A549 (cell line): ENCODE measurements around the gene ABRAXAS1.

ENCODE experiments used
- CBX2 ChIP-seq: fragments of 200-600 bp; sonication (generic); IDR thresholded peaks from 2 replicates; pipeline ENCODE4 v1.6.1; 2016; ENCODE audit warnings: low read depth, mild to moderate bottlenecking, borderline replicate concordance
- CHD2 ChIP-seq: fragments of 150-350 bp; IDR thresholded peaks from 2 replicates; pipeline ENCODE4 v1.6.1; 2014; ENCODE audit warnings: low read length; ENCODE audit not compliant: partially characterized antibody
- CTCF ChIP-seq: fragments of >200 bp; sonication (Bioruptor Twin); formaldehyde crosslinking; IDR thresholded peaks from 3 replicates; pipeline ENCODE4 v1.5.1; 2016
- E2F6 ChIP-seq: IDR thresholded peaks from 2 replicates; pipeline ENCODE4 v1.6.1; 2012; ENCODE audit warnings: low read depth, borderline replicate concordance
- ELK1 ChIP-seq: fragments of 150-350 bp; IDR thresholded peaks from 2 replicates; pipeline ENCODE4 v1.6.1; 2014; ENCODE audit warnings: low read depth, mild to moderate bottlenecking, low read length
- POLR2A ChIP-seq: IDR thresholded peaks from 2 replicates; pipeline ENCODE4 v1.6.1; 2012; ENCODE audit warnings: mild to moderate bottlenecking, low read length
- REST ChIP-seq: fragments of 200-600 bp; sonication (generic); IDR thresholded peaks from 2 replicates; pipeline ENCODE4 v1.6.1; 2016; ENCODE audit warnings: antibody characterized with exemption, mild to moderate bottlenecking, moderate library complexity
- TF ChIP-seq, protein P1 (sequence below): fragments of >200 bp; sonication (Bioruptor Twin); formaldehyde crosslinking; IDR thresholded peaks from 2 replicates; pipeline ENCODE4 v1.6.1; 2016

DNA sequence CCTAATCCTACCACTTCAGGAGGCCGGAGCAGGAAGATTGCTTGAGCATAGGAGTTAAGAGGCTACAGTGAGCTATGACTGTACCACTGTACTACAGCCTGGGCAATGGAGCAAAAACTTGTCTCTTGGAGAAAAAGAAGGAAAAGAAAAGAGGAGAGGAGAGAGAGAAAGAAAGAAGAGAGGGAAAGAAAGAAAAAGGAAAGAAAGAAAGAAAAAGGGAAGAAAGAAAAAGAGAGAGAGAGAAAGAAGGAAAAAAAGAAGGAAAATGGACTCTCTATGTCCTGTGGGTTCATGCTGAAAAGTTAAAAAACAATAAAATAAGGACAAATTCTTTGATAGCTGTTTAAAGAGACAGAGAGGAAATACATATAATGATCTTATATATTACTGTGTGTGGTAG, 13.3 kb upstream of the ABRAXAS1 start:
- no peak for TF ChIP-seq POLR2A
- TF ChIP-seq ELK1, result no peak
- TF ChIP-seq CTCF, result no peak
- TF ChIP-seq, protein P1, sequence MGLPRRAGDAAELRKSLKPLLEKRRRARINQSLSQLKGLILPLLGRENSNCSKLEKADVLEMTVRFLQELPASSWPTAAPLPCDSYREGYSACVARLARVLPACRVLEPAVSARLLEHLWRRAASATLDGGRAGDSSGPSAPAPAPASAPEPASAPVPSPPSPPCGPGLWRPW, result no peak
- no peak for TF ChIP-seq REST
- no peak for TF ChIP-seq CHD2
- TF ChIP-seq E2F6, result no peak
- TF ChIP-seq CBX2, result no peak
